Gastroesophageal sphincter (tissue), 4 donors: ENCODE data around the gene TP53BP1. TPM values are rescaled to one million over a fixed set of nuclear protein-coding genes. Genes with fewer than 3 reads are reported as not detected.

Experiments used
- ATAC-seq: fragments of 150-250 bp; one replicate; pipeline ENCODE4 v1.9.1; 2016; ENCODE audit warnings: mild to moderate bottlenecking, moderate library complexity
- H3K27ac ChIP-seq, 4 donors: fragments of 200-600 bp; sonication (generic) in 3 of 4; 1 replicate in 3 of 4; 2 replicates in 1 of 4; pipeline ENCODE4 v1.5.1; 2016 to 2019
- H3K27me3 ChIP-seq: fragments of 200-600 bp; sonication (generic); one replicate; pipeline ENCODE4 v1.5.1; 2019
- H3K36me3 ChIP-seq, 2 donors: fragments of 200-600 bp; sonication (generic); one replicate each; pipeline ENCODE4 v1.5.1; 2019; ENCODE audit warnings: control low read depth in 1 of 2
- H3K4me1 ChIP-seq, 3 donors: fragments of 200-600 bp; sonication (generic); 1 replicate in 2 of 3; 2 replicates in 1 of 3; pipeline ENCODE4 v1.5.1; 2016 to 2019; ENCODE audit warnings: control low read depth in 2 of 3
- H3K4me3 ChIP-seq, 2 donors: fragments of 200-600 bp; sonication (generic); one replicate each; pipeline ENCODE4 v1.5.1; 2019; ENCODE audit warnings: mild to moderate bottlenecking in 1 of 2, moderate library complexity in 1 of 2
- H3K9me3 ChIP-seq, 3 donors: fragments of 200-600 bp; sonication (generic); one replicate each; pipeline ENCODE4 v1.5.1; 2017 to 2019; ENCODE audit warnings: control low read depth in 2 of 3
- EP300 ChIP-seq: sonication (generic); formaldehyde crosslinking; IDR thresholded peaks from one replicate; pipeline ENCODE4 v1.6.1; 2017; ENCODE audit warnings: antibody characterized with exemption, mild to moderate bottlenecking
- POLR2A ChIP-seq, 2 donors: fragments of 450-650 bp; IDR thresholded peaks; one replicate each; pipeline ENCODE4 v1.6.1; 2017; ENCODE audit warnings: antibody characterized with exemption in 2 of 2, mild to moderate bottlenecking in 2 of 2, moderate library complexity in 1 of 2
- POLR2AphosphoS5 ChIP-seq: sonication (generic); formaldehyde crosslinking; IDR thresholded peaks from one replicate; pipeline ENCODE4 v1.6.1; 2017; ENCODE audit warnings: antibody characterized with exemption
- WGBS, 2 donors: methylation state at CpG; one replicate each; pipeline ENCODE4 v1.1.5; 2018; ENCODE audit warnings: low coverage in 1 of 2; 5-methylcytosine and 5-hydroxymethylcytosine counted together
- total RNA-seq, 4 donors: library from RNA; depleted of rRNA; stranded (reverse); fragments of >200 nt; gene quantifications; one replicate each; pipeline ENCODE4 v1.1.0, GENCODE V29; 2016
- TF ChIP-seq, protein P1 (sequence below), 4 experiments: fragments of 200-600 bp in 2 of 4; fragments of 450-650 bp in 2 of 4; sonication (generic) in 1 of 4; IDR thresholded peaks; one replicate each; pipeline ENCODE4 v1.5.1; 2017 to 2019; ENCODE audit warnings: antibody characterized with exemption in 4 of 4, mild to moderate bottlenecking in 2 of 4, moderate library complexity in 2 of 4

The TP53BP1 gene
- total RNA-seq, 4 donors from 2014 or later: 21.8 to 40.2 (median 33.5) TPM

- Histone ChIP-seq H3K36me3 (peaks cover 0 to 93% of the 10 kb centered on the region in 2 donors), H3K27ac (no peak overlapping the region), H3K9me3 (no peaks in the 10 kb centered on the region), H3K4me3 (no peak overlapping the region), H3K4me1 (no peaks in the 10 kb centered on the region), H3K27me3 (no peaks in the 10 kb centered on the region)
- TF ChIP-seq EP300 (no peak), POLR2A (IDR thresholded peaks at IDR 0.05) (no peak), POLR2AphosphoS5 (no peak)
- TF ChIP-seq, protein P1, sequence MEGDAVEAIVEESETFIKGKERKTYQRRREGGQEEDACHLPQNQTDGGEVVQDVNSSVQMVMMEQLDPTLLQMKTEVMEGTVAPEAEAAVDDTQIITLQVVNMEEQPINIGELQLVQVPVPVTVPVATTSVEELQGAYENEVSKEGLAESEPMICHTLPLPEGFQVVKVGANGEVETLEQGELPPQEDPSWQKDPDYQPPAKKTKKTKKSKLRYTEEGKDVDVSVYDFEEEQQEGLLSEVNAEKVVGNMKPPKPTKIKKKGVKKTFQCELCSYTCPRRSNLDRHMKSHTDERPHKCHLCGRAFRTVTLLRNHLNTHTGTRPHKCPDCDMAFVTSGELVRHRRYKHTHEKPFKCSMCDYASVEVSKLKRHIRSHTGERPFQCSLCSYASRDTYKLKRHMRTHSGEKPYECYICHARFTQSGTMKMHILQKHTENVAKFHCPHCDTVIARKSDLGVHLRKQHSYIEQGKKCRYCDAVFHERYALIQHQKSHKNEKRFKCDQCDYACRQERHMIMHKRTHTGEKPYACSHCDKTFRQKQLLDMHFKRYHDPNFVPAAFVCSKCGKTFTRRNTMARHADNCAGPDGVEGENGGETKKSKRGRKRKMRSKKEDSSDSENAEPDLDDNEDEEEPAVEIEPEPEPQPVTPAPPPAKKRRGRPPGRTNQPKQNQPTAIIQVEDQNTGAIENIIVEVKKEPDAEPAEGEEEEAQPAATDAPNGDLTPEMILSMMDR (IDR thresholded peaks at IDR 0.05): no peak
- WGBS, 2 donors: 100% methylated on average over 1 of the region's 1 CpG
- no peak for ATAC-seq
Measured at GRCh38 chr15:43463998-43464397, 29.0 kb downstream of the TP53BP1 start.

- WGBS, 2 donors: 67 to 89% methylated on average over 1 of the region's 1 CpG
- H3K27ac ChIP-seq: no peak overlapping the region
- no peak for ATAC-seq
- no peaks in the 10 kb centered on the region for H3K27me3 ChIP-seq
- H3K9me3 ChIP-seq: no peaks in the 10 kb centered on the region
- no peaks in the 10 kb centered on the region for H3K4me1 ChIP-seq
- H3K36me3 ChIP-seq: peaks cover 0 to 94% of the 10 kb centered on the region in 2 donors
- TF ChIP-seq POLR2AphosphoS5 (no peak), POLR2A (IDR thresholded peaks at IDR 0.05) (no peak), EP300 (no peak)
- TF ChIP-seq, protein P1 (IDR thresholded peaks at IDR 0.05): no peak
- no peak overlapping the region for H3K4me3 ChIP-seq
Measured at GRCh38 chr15:43463507-43463906, 29.4 kb downstream of the TP53BP1 start.

DNA sequence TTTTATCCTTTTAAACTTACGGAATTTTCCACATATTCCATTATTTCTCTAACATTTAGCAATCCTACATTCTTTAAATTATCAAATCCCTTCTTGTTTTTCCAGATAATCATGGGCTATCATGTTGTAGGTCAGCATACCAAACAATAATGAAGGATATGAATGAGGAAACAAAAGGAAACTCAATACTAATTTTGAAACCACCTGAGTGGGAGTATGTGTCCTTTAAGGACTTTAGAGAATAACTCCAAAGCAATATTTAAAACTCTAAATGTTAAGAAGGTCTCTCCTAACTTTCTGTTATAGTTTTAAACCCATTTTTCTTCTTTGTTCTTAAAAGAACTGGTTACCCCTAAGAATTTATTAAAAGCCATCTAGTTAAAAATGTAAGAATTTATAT is 43.0 kb downstream of the TP53BP1 start:
- H3K27ac ChIP-seq: no peak overlapping the region
- no peaks in the 10 kb centered on the region for H3K4me1 ChIP-seq
- no peaks in the 10 kb centered on the region for H3K9me3 ChIP-seq
- WGBS, 2 donors: 86 to 93% methylated on average over 1 of the region's 1 CpG
- TF ChIP-seq, protein P1 (IDR thresholded peaks at IDR 0.05): no peak
- TF ChIP-seq POLR2AphosphoS5: no peak
- TF ChIP-seq POLR2A (IDR thresholded peaks at IDR 0.05): no peak
- TF ChIP-seq EP300: no peak
- no peak overlapping the region for H3K4me3 ChIP-seq
- H3K27me3 ChIP-seq: no peaks in the 10 kb centered on the region
- no peak for ATAC-seq
- H3K36me3 ChIP-seq: peaks cover 0 to 54% of the 10 kb centered on the region in 2 donors

GRCh38 chr15:43446344-43446743 is 46.6 kb downstream of the TP53BP1 start:
- H3K4me1 ChIP-seq: peaks cover 0 to 5% (median 2%) of the 10 kb centered on the region in 3 donors
- TF ChIP-seq EP300: no peak
- TF ChIP-seq, protein P1 (IDR thresholded peaks at IDR 0.05): no peak
- TF ChIP-seq POLR2A (IDR thresholded peaks at IDR 0.05): no peak
- no peak for TF ChIP-seq POLR2AphosphoS5
- peaks cover 0 to 26% of the 10 kb centered on the region in 2 donors for H3K36me3 ChIP-seq
- H3K27me3 ChIP-seq: no peaks in the 10 kb centered on the region
- no peak overlapping the region for H3K4me3 ChIP-seq
- 68 to 70% methylated on average over 1 to 2 of the region's 2 CpGs for WGBS, 2 donors
- no peak for ATAC-seq
- no peak overlapping the region for H3K27ac ChIP-seq
- H3K9me3 ChIP-seq: no peaks in the 10 kb centered on the region

DNA sequence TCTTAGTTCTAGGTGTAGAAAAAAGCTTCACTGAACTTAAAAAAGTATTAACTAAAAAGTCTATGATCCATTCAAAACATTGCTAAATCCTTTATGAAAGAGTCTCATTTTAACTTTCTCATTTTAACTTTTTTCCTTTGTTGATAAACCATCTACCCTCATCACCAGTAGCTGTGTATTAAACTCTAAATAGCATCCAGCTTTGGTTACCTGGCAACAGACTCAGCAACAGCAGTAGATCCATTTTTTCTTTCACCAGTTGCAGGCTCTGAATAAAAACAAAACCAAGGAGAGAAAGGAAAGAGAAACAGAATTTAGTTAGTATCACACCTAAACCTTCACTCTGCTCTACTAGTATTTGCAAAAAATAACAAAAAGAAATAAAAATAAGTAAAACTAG is 51.6 kb downstream of the TP53BP1 start:
- Histone ChIP-seq H3K36me3 (peaks cover 0 to 51% of the 10 kb centered on the region in 2 donors), H3K27me3 (no peaks in the 10 kb centered on the region), H3K4me3 (no peak overlapping the region), H3K4me1 (peaks cover 0 to 14% (median 5%) of the 10 kb centered on the region in 3 donors), H3K9me3 (no peaks in the 10 kb centered on the region), H3K27ac (peak overlapping the region; percentile 36 to 68 (median 51))
- no peak for TF ChIP-seq EP300
- no peak for TF ChIP-seq POLR2AphosphoS5
- no peak for TF ChIP-seq POLR2A (IDR thresholded peaks at IDR 0.05)
- TF ChIP-seq, protein P1 (IDR thresholded peaks at IDR 0.05): no peak
- no peak for ATAC-seq
